ENCODE data around the gene SKA2. TPM values are rescaled to one million over a fixed set of nuclear protein-coding genes. Genes with fewer than 3 reads are reported as not detected.
"Not testable (repeated sequence)": the region's sequence is repeated elsewhere in the genome, so short reads cannot be mapped to it uniquely, and the experiment has no call there.

Gene SKA2
- total RNA-seq, 2 donors from 2014 or later = 5.6 to 10.9 TPM

DNA sequence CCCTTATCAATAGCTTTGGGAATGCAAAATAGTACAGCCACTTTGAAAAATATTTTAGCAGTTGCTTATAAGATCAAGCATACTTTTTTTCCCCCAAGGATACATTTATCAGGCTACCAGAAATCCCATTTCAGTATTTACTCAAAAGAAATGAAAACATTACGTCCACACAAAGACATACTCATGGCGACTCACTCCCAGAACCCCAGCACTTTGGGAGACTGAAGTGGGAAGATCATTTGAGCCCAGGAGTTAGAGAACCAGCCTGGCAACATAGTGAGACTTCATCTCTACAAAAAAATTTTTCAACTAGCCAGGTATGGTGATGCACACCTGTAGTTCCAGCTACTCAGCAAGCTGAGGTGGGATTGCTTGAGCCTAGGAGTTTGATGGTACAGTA lies 5.9 kb downstream of the SKA2 start:
- TF ChIP-seq POLR2A (IDR thresholded peaks at IDR 0.05) = no peak
- TF ChIP-seq, protein P1, sequence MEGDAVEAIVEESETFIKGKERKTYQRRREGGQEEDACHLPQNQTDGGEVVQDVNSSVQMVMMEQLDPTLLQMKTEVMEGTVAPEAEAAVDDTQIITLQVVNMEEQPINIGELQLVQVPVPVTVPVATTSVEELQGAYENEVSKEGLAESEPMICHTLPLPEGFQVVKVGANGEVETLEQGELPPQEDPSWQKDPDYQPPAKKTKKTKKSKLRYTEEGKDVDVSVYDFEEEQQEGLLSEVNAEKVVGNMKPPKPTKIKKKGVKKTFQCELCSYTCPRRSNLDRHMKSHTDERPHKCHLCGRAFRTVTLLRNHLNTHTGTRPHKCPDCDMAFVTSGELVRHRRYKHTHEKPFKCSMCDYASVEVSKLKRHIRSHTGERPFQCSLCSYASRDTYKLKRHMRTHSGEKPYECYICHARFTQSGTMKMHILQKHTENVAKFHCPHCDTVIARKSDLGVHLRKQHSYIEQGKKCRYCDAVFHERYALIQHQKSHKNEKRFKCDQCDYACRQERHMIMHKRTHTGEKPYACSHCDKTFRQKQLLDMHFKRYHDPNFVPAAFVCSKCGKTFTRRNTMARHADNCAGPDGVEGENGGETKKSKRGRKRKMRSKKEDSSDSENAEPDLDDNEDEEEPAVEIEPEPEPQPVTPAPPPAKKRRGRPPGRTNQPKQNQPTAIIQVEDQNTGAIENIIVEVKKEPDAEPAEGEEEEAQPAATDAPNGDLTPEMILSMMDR (IDR thresholded peaks at IDR 0.05) = no peak
- Histone ChIP-seq H3K27me3 (no peaks in the 10 kb centered on the region), H3K27ac (no peak overlapping the region), H3K9me3 (no peaks in the 10 kb centered on the region), H3K4me1 (peaks cover 8% of the 10 kb centered on the region), H3K4me3 (no peak overlapping the region), H3K36me3 (replicated peaks in 1 of 2; ENCODE audit: insufficient read depth in 1 of 2, low read depth in 2 of 2) (no peaks in the 10 kb centered on the region)
- 80 to 87% methylated on average over 2 of the region's 2 CpGs for WGBS, 2 donors
- intact Hi-C loops (cut with DNase I) = no loop called here
- DNase-seq = no peak
- ATAC-seq = no peak

DNA sequence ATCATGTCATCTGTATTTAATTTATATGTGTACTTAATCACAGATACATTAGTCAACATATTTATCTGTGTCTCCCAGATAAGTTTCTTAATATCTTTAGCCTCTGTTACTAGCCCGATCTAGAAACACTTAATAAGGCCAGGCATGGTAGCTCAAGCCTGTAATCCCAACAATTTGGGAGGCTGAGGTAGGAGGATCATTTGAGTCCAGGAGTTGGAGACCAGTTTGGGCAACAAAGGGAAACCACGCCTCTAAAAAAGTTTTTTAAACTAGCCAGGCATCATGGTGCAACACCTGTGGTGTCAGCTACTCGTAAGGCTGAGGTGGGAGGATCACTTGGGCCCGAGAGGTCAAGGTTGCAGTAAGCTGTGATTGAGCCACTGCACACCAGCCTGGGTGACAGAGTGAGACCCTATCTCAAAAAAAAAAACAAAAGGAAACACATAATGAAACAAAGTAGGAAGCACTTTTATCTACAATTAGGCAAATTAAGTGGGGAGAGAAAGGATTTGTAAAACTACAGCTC lies 9.4 kb downstream of the SKA2 start:
- TF ChIP-seq POLR2A (IDR thresholded peaks at IDR 0.05) = no peak
- TF ChIP-seq, protein P1 (IDR thresholded peaks at IDR 0.05) = no peak
- intact Hi-C loops (cut with DNase I) = no loop called here
- WGBS, 2 donors = 86 to 91% methylated on average over 4 of the region's 4 CpGs

DNA sequence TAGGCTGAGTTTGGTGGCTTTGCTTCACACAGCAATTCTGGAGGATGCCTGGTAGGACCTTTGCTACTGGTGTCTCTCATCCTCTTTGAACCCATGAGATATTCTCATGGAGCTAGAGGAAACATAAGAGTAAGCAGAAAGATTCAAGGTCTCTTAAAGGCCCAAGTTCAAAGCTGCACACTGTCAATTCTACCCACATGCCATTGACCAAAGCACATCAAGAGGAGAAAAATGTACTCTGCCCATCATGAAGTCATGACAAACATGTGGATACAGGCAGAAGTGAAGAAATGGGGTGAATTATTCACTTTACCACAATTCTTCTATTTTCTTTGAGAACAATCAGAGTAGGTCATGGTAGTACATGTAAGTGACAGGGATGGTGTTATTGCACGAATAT lies 13.1 kb downstream of the SKA2 start:
- no peak overlapping the region for H3K27ac ChIP-seq
- no peak for ATAC-seq
- intact Hi-C loops (cut with DNase I) = no loop called here
- no peak for DNase-seq
- H3K27me3 ChIP-seq = no peaks in the 10 kb centered on the region
- WGBS, 2 donors = 88 to 96% methylated on average over 1 of the region's 1 CpG
- no peaks in the 10 kb centered on the region for H3K4me1 ChIP-seq
- no peak for TF ChIP-seq POLR2A (IDR thresholded peaks at IDR 0.05)
- TF ChIP-seq, protein P1 (IDR thresholded peaks at IDR 0.05) = no peak
- H3K36me3 ChIP-seq (replicated peaks in 1 of 2; ENCODE audit: insufficient read depth in 1 of 2, low read depth in 2 of 2) = no peaks in the 10 kb centered on the region
- no peak overlapping the region for H3K4me3 ChIP-seq
- H3K9me3 ChIP-seq = no peaks in the 10 kb centered on the region

More for the DNA sequence above, 9.4 kb downstream of the SKA2 start:
- Histone ChIP-seq H3K27me3 (no peaks in the 10 kb centered on the region), H3K9me3 (no peaks in the 10 kb centered on the region), H3K36me3 (replicated peaks in 1 of 2; ENCODE audit: insufficient read depth in 1 of 2, low read depth in 2 of 2) (no peaks in the 10 kb centered on the region), H3K27ac (no peak overlapping the region), H3K4me3 (no peak overlapping the region), H3K4me1 (no peaks in the 10 kb centered on the region)
- ATAC-seq = no peak
- no peak for DNase-seq

DNA sequence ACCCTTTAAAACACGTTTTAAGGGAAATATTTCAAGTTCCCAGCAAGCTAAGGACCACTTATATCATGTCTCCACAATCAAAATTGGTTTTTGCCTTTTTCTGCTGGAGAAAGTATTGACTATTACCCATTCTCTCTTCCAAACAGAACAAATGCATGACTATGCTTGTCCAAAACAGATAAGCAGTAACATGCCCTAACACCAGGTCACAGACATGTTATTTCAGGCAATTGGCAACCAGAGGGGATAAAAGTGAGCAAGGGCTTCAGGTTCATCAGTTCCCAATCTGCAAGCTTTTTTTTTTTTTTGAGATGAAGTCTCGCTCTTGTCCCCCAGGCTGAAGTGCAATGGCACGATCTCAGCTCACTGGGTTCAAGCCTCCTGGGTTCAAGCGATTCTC lies 15.0 kb downstream of the SKA2 start:
- 94 to 98% methylated on average over 4 of the region's 4 CpGs for WGBS, 2 donors
- TF ChIP-seq POLR2A (IDR thresholded peaks at IDR 0.05) = no peak
- TF ChIP-seq, protein P1 (IDR thresholded peaks at IDR 0.05) = no peak
- Histone ChIP-seq H3K4me3 (no peak overlapping the region), H3K4me1 (no peaks in the 10 kb centered on the region), H3K27me3 (no peaks in the 10 kb centered on the region), H3K9me3 (no peaks in the 10 kb centered on the region), H3K36me3 (replicated peaks in 1 of 2; ENCODE audit: insufficient read depth in 1 of 2, low read depth in 2 of 2) (no peaks in the 10 kb centered on the region), H3K27ac (no peak overlapping the region)
- ATAC-seq = no peak
- DNase-seq = no peak
- intact Hi-C loops (cut with DNase I) = no loop called here

DNA sequence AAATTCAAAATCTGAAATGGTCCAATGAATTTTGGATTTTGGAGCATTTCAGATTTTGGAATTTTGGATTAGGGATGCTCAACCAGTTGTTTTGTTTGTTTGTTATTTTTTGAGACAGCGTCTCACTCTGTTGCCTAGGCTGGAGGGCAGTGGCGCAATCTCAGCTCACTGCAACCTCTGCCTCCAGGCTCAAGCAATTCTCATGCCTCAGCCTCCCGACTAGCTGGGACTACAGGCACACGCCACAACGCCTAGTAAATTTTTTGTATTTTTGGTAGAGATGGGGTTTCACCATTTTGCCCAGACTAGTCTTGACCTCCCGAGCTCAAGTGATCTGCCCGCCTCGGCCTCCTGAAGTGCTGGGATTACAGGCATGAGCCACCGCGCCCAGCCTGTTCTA lies 16.6 kb downstream of the SKA2 start:
- H3K9me3 ChIP-seq; H3K27me3 ChIP-seq; DNase-seq; H3K36me3 ChIP-seq (replicated peaks in 1 of 2; ENCODE audit: insufficient read depth in 1 of 2, low read depth in 2 of 2); ATAC-seq; intact Hi-C loops (cut with DNase I); H3K4me3 ChIP-seq; H3K27ac ChIP-seq; H3K4me1 ChIP-seq: not testable (repeated sequence)
- 94 to 96% methylated on average over 10 of the region's 10 CpGs for whole genome bisulfite sequencing, 2 donors
